DMS 273 treated with DMSO at 0.1 percent for 48 hours (cell line): Measurements from ENCODE around the gene WDR82.
A peak's percentile ranks its signal among the peaks of the same experiment; 100 is the strongest.

Source experiments
- DNase-seq: peaks from one replicate; lab custom pipeline; 2025; lab: John Stamatoyannopoulos, UW

The WDR82 gene

DNA sequence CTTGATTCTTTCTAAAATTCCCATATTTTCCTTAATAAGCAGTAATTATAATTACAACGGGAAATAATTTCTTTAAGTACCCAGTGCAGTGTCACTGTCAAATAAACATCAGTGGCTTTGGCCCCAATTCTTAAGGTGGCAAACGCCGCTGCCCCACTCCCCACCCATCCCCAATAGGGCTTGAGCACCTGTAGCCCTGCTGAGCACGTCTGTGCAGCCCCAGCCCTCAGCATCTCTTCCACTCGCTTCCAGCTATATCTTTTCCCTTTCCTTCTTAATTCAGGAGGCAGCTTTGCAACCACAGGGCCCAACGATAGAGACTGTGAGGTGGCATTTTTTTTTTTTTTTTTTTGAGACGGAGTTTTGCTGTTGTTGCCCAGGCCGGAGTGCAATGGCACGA lies 23.8 kb downstream of the WDR82 start:
- DNase-seq = no peak

DNA sequence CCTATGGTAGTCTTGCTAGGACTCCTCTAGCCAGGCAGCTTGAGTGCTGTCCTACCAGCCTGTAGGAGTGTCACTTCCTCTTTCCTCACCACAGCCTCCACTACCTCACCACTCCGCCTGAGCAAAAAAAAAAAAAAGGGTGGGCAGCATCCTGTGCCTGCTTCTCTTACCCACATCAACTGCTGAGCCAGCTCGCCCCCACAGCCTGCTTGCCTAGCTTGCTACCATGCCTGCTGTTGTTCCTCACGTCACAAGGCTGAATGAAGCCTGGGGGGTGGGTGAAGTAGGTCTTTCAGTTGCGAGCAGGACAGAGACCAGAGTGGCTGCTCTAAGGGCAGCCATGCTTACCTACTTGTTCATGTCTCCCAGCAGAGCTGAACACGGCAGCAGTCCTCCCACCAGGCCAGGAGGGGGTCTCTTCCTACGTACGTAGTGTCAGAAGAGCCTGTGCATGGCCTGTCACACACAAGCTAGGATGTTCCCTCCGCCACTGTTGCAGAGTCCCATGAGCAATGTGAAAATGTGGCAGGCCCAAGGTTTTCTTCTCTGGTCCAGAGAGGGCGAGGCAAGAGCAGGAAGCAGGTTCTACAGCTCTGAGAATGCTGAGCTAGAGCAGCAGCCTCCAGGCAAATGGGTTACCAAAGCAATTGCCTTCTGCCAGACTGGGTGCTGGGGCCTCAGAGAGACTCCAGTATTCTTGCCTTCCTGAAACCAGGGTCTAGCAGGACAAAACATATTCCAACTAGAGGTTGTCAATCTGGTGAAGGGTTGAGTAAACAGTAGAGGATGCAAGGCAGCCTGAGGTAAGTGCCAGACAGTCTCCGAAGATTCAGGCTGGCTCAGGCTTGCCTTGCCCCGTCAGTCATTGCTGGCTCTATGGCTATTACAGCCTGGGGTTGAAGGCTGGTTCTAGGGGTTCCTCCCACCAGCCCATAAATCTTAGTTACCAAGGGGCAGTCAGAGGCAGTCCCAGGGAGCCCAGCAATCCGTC lies 24.8 kb downstream of the WDR82 start:
- DNase-seq = no peak

DNA sequence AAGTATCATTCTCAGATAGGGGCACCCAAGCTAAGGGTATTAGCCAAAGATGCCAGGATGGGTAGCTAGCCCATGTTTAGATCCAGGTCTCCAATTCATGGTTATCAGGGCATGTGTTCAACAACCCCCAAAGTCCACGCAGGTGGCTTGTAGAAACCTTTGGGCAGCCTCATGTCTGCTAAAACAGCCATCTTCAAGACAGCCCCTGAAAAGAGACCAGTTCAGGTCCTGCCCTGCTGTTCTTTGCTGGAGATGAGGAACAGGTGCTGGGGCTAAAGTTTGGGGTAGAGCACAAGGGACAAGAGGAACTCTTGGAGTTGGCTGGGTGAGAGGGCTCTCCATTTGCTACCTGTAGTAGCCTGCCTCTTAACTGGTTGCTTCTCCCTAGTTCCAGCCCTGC lies 28.3 kb downstream of the WDR82 start:
- no peak for DNase-seq

DNA sequence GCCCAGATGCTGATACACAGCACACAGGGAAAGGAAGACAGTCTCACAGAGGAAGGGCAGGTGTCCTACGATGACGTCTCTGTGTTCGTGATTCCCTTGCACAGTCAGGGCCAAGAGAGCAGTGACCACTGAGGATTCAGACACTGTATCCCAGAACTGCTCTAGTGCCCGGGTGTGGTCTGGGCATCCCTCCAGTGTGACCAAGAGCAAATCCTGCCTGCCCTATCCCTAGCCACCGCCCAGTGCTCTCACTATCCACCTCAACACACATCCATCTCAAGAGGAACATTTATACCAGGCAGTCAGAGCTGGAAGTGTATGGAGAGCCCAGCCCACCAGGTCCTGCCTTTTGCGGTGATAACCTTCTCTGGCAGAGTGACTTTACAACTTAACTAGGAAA lies 28.8 kb downstream of the WDR82 start:
- DNase-seq = no peak

DNA sequence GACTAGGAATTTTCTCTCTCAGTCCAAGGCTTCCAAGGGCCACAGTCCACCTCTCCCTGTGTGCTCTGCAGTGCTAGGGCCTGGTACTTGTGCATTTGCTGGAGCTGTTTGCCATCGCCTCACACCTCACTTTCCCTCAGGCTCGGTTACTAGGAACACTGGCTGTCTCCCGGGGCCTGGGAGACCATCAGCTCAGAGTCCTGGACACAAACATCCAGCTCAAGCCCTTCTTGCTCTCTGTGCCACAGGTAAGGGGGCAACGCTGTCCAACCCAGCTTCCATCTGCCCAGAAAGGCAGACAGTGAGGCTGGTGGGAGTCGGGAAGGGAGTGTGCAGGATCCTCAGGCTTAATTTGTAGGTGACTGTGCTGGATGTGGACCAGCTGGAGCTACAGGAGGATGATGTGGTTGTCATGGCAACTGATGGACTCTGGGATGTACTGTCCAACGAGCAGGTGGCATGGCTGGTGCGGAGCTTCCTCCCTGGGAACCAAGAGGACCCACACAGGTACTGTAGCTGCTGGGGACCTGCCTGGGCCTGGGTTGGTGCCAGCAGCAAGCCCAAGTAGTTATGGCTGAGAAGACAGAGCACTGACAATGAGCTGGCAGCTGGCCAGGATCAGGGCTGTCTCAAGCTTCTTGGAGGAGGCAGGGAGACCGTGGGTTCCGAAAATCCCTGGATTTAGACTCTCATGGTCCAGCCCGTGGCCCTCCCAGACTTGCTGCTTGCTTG lies 29.5 kb downstream of the WDR82 start:
- no peak for DNase-seq

DNA sequence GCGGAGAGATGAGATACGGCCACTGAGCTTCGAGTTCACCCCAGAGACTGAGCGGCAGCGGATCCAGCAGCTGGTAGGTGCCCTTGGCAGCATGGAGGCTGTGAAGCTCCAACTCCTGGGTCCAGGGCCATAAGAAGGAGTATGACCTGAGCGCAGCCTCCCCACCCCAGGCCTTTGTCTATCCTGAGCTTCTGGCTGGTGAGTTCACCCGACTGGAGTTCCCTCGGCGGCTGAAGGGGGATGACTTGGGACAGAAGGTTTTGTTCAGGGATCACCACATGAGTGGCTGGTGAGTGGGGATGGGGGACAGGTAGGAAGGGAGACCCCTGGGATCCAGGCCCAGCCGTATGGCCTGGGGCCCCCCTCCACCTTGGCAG lies 30.3 kb downstream of the WDR82 start:
- no peak for DNase-seq

DNA sequence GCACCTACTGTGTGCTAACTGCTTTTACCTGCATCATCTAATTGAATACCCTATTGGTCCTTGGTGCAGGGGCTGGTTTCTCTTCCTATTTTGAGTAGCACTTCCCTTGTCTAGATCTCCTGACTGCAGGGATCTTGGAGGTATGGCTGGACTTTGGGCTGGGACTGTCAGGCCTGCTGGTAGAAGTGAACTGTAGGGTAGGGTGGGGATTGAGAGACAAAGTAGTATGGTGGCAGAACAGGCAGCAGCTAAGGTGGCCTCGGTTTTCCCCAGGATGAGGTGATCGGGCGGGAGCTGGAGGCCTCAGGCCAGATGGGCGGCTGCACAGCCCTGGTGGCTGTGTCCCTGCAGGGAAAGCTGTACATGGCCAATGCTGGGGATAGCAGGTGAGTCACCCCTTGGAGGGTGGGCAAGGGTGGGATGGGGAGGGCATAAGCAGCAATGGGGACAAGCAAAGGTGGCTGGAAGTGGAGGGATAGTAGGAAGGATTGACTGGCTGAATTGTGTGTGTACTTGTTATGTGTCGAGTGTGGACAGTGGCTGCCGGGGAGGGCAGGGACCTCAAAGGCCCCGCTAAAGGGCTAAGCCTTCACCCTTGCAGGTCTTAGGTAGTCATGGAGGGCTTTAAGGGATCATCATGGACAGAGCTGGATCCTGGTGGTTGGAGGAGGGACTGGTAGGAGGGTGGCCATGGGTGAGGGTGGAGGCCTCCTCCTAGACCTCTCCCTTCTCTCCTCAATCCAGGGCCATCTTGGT lies 30.9 kb downstream of the WDR82 start:
- DNase-seq = no peak

DNA sequence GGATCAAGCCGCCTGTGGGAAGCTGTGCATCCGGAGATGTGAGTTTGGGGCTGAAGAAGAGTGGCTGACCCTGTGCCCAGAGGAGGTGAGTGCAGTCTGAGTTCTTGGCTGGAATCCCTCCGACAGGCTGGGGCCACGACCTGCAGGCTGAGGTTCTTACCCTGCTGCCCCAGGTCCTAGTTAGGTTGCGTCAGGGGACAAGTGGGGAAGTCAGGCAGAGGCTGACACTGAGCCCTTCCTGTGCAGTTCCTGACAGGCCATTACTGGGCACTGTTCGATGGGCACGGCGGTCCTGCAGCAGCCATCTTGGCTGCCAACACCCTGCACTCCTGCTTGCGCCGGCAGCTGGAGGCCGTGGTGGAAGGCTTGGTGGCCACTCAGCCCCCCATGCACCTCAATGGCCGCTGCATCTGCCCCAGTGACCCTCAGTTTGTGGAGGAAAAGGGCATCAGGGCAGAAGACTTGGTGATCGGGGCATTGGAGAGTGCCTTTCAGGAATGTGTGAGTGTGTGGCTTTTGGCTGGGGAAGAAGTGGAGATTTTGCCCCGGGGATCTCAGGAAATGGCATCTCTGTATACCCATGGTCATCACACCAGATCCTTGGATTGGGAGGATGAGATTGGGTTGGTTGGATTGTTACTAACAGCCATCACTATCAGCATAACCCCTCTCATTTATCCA lies 31.6 kb downstream of the WDR82 start:
- no peak for DNase-seq

DNA sequence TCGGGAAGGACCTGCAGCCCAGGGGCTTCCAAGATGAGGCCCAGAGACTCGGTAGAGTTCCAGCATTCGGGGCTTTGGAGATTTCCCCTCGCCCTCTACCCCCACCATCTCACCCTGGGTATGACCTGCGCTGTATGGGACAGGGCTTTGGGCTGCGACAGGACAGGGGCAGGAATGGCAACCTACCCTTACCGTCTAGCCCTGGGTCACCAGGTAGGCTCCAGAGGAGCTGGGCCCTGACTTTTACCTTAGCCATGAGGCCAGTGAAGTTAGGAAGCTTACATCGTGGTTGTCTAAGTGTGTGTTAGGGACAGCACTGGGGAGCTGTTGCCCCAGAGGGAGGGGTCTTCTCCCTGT lies 32.2 kb downstream of the WDR82 start:
- DNase-seq = no peak

DNA sequence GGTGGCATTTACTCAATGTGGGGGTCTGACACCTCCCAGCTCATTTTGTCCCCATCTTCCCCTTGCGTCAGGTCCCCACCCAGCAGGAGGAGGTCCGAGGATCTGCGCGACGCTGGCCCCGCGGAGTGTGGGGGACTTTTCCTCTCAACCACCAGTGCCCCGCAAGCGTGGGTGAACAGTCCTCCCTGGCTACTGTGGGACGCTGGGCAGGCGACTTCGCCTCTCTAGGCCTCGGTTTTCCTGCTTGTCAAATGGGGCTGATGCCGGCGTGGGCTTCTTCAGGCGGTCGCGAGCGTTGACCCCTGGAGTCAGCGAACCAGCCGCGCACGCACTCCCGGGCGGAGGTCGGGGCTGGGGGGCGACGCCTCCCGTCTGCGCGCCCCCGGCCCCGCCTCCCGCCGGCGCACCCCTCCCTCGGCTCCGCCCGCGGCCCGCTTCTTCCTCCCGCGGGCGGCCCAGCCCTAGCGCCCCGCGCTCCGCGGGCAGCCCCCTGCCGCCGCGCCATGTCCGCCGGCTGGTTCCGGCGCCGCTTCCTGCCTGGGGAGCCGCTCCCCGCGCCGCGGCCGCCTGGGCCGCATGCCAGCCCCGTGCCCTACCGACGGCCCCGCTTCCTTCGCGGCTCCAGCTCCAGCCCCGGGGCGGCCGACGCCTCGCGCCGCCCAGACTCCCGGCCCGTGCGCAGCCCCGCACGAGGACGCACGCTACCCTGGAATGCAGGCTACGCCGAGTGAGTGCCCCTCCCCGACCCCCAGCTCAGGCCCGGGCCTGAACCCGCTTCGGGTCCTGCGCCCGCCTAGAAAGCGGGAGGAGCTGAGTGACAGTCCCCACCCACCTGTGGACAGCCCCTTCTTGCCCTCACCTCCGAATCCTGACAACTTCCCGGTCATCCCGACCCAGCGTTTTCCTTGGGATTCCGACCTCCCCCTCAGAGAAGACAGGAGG lies 32.9 kb downstream of the WDR82 start, which contains the start of gene PPM1M:
TSS of gene PPM1M (plus strand) at position 438 of the 942 bp plus-strand sequence. CDS start at position 504, 66 bp downstream.
- DNase-seq = no peak

DNA sequence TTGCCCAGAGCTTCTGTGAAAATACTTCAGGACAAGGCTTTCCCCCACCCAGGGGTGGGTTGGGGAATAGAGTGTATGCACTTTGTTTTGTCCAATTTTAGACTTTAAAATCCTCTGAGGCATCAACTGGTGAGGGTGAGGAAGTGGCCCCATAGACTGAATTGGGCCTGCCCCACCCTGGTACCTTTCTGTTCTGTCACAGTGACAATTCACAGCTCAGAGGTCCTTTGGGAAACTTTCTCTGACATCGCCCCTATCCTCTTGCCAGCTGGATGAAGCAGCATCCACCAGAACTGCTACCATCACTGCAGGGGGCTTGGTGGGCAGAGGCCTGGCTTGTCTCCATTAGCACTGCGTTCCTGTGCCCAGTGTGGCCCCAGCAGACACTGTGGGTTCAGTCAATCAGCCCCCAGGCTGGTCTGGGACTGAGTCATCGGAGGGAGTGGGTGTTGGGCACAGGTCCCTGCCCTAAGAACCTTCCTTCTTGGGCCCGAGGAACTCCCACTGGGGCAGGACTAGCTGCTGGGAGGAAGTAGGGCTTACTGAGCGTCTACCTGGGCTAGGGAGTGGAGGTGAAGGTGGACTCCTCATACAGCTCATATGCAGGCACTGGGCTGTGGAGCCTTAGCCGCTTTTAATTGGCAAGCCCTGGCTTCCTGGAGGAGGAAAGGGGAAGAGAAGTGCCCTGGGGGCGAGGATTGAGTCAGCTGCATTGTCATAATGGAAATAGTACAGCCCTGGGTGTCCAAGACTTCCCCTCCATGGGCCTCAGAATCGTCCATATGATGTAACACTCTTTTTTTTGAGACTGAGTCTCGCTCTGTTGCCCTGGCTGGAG lies 34.4 kb downstream of the WDR82 start:
- DNase-seq = no peak

DNA sequence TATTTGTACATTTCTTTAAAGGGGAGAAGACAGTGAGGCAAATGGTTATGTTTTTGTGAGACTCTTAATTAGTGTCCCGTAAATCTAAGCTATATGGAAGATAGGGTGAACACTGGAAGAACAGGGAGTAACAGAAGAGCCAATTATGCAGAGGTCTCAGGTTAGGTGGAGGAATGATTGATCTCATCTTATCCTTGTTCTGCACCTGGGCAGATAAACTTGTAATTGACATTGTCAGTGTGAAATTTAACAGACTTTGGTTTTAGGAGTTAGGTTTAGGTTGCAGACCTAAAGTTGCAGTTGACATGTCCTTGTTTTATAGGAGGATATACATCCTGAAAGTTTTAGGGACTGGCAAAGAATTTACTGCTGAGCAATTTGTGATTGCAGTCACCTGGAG lies 36.4 kb downstream of the WDR82 start:
- DNase-seq = no peak

DNA sequence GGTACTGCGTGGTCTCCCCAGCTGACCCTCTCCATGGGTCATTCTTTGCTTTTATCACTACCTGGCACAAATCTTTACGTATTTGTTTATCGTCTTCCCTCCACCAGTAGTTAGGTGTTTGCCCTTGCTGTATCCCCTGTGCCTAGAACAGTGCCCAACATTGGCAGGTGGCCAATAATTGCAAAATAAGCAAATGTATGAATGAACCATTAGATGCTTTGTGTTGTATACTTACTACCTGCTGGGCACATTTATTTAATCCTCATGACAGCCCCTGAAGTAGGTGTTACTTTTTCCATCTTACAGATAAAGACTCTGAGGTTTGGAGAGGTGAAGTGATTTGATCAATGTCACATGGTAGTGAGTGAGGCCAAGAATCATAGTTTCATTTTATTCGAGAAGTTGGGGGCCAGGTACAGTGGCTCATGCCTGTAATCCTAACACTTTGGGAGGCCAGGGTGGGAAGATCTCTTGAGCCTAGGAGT lies 37.5 kb downstream of the WDR82 start:
- DNase-seq = no peak

DNA sequence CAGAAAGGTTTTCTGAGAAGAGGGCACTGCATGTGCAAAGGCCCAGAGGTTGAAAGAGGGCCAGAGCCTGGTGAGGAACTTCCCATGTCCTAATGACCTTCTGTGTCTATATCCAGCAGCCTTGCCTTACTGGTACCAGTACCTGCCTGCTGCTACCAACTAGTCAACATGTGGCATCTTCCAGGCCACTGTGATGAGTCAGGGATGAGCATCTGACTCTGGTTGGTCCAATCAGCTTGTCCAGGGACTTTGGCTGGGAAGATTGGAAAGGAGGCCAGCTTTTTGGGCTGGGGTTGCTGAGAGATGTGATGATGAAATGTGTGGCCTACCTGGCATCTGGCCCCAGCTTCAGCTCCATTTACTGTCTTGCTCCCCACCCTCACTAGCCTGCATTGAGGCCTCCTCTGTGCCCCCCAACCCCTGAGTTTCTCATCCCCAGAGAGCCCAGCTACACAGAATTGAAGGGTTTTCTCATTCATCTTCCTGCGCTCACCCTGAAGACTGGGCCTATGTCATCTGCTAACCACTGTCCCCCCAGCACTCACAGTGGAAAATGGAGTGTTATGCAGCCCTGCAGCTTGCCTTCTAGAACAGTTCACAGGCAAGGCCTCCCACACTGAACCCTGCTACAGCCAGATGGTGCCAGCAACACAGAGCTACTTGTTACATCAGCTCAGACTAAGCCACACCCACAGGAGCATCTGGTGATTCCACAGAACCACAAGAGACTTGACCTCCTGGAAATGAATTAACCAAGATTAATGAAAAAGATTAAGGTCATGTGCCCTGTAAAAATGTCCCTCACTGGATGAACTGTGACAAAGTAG lies 38.2 kb downstream of the WDR82 start:
- peak; percentile 83 for DNase-seq

DNA sequence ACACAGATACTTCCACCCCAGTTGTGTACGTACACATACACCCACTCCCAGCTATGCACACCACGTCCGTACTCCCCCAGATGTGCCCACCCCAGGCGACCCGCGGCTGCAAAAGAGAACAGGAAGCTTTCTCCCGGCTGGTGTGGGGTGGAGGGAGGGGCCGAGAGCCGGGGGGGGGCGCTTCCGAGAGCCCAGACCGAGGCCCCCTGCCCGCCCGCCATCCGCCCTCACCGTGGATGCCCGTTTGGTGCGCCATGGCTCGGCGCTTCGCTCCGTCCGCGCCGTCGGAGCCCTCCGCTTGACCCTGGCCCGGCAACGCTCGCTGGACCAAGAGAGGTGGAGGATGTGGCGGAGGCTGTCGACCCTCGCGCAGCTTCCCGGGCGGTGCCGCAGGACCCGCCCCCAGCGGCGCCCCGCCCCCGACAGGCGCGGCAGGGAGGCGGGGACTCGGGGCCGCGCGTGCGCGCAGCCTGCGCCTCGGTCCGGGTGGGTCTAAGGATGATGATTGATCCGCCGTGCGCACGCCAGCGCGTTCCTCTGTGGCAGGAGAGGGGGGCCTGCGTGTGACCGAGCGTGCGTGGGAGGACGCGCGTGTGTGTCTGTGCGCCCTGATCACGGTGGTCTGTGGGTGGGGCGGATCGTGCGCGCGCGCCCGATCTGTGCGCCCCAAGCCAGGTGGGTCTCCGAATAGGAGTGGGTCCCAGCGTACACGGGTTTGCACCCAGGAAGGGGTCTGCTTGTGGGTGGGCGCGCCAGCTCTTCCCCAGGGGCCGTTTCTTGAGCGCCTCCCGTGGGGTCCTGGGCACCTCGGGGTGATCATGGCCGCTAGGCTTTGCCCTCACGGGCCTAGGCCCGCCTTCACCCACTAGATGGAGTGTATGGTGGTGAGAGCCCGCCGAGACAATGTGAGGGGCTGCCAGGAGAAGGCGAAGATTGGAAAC lies 39.4 kb downstream of the WDR82 start, which contains the start of gene TWF2:
TSS of gene TWF2 (minus strand) at position 398 of the 941 bp plus-strand sequence. CDS start at position 256, 142 bp downstream.
- DNase-seq = no peak

DNA sequence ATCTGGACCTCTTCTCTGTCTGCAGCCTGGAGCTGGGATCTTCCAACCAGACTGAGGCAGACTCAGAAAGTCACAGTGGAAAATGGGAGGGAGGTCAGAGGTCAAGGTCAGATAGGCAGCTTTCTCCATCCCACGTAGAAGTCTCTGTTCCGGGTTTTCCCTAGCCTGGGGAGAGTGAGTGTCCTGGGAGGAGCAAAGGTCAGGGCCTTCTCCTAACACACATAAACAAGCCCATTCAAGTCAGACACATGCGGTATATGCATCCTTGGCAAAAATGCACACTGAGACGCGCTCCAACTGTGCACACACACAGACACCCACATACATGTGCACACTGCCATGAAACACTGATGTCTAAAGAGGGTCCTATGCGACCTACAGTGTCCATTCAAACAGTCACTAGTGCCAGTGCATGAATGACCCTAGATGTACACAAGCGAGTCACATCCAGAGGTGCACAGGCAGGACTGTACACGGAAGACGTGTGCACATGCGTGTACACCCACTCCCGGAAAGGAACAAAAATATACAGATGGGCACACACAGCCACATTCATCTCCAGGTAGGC lies 40.2 kb downstream of the WDR82 start:
- no peak for DNase-seq

DNA sequence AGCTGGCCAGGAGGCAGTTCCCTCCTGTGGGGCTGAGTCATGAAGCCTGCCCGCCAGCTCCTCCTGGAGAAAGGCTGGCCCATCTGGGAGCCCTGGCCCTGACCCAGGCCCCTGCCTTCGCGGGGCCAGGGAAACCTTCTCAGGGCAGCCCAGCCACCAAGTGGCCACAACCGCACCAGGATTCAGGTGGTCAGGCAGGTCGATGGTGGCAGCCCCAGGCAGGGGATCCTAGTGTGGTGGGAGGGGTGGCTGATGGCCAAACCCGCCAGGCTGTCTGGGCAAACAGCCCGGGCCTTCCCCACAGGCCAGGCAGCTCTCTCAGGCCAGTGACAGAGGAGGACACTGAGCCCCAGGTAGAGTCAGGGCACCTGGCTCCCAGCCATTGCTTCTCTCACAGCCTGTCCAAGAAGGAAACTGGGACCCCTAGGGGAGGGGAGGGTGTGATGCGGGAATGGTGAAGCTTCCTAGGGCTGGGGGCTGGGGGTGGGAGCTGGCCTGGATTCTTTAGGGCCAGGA lies 40.7 kb downstream of the WDR82 start:
- DNase-seq = peak; percentile 54
